Endothelial cell of umbilical vein (primary cell): ENCODE measurements around the gene MAML2. TPM values are rescaled to one million over a fixed set of nuclear protein-coding genes. Genes with fewer than 3 reads are reported as not detected.

Experiments used
- BruUV-seq: library from RNA; stranded (reverse); fragments of 400-500 nt; replicated peaks from 2 replicates; lab custom pipeline; 2021; lab: Mats Ljungman, UMichigan
- CTCF ChIA-PET: fragments of 300-600, 350-600 bp; sonication (Branson Sonifier 250); formaldehyde crosslinking; loops from one replicate; lab custom pipeline; 2021; ENCODE audit warnings: antibody characterized with exemption, inconsistent platforms; lab: Charles Lee
- POLR2A ChIA-PET: fragments of 300-600, 350-600 bp; sonication (Branson Sonifier 250); formaldehyde crosslinking; loops from one replicate; lab custom pipeline; 2021; ENCODE audit warnings: antibody characterized with exemption, inconsistent platforms; lab: Charles Lee
- DNase-seq: peaks from one replicate; pipeline ENCODE4 v3.0.0-alpha.2; 2011; ENCODE audit warnings: low read depth, low spot score
- FAIRE-seq: peaks from 2 replicates; lab custom pipeline; 2011; peaks lifted over from hg19 to GRCh38; lab: Jason Lieb, UNC
- H2AFZ ChIP-seq: 2 replicates; pipeline ENCODE4 v1.6.0; 2012; ENCODE audit warnings: low read depth, low read length, control low read depth, inconsistent platforms
- H3K27ac ChIP-seq: 2 replicates; pipeline ENCODE4 v1.5.1; 2011; ENCODE audit warnings: low read depth, mild to moderate bottlenecking, control low read depth, low read length, moderate library complexity; ENCODE audit not compliant: insufficient read depth
- H3K27me3 ChIP-seq, 2 experiments: 2 replicates each; pipeline versions ENCODE4 v1.6.0 to v1.6.1; 2011; ENCODE audit warnings: low read length in 2 of 2, mixed read lengths in 1 of 2; ENCODE audit not compliant: control insufficient read depth in 2 of 2, insufficient read depth in 2 of 2
- H3K36me3 ChIP-seq, 2 experiments: 2 replicates in 1 of 2; 3 replicates in 1 of 2; pipeline ENCODE4 v1.5.1; 2011; ENCODE audit warnings: low read length in 2 of 2, mild to moderate bottlenecking in 1 of 2, moderate library complexity in 1 of 2; ENCODE audit not compliant: control insufficient read depth in 2 of 2, insufficient read depth in 2 of 2; ENCODE audit errors: extremely low read depth in 1 of 2
- H3K4me1 ChIP-seq: 3 replicates; pipeline ENCODE4 v1.5.1; 2011; ENCODE audit warnings: mild to moderate bottlenecking, low read length; ENCODE audit not compliant: control insufficient read depth, insufficient read depth; ENCODE audit errors: extremely low read depth
- H3K4me2 ChIP-seq: 2 replicates; pipeline ENCODE4 v1.6.1; 2011; ENCODE audit warnings: low read length, control low read depth, mixed read lengths; ENCODE audit not compliant: insufficient read depth
- H3K4me3 ChIP-seq, 3 experiments: fragments of 200-600 bp in 1 of 3; sonication (generic), shearing (Covaris generic) in 1 of 3; replicated peaks in 1 of 3; 2 replicates each; pipeline ENCODE4 v1.5.1; 2011 to 2016; ENCODE audit warnings: control low read depth in 3 of 3, low read length in 3 of 3, mild to moderate bottlenecking in 2 of 3, inconsistent platforms in 1 of 3, low read depth in 1 of 3, moderate library complexity in 1 of 3; ENCODE audit not compliant: insufficient read depth in 1 of 3
- H3K79me2 ChIP-seq: 2 replicates; pipeline ENCODE4 v1.6.0; 2012; ENCODE audit warnings: low read length, inconsistent platforms; ENCODE audit not compliant: control insufficient read depth, insufficient read depth
- H3K9ac ChIP-seq: replicated peaks from 2 replicates; pipeline ENCODE3; 2011; ENCODE audit warnings: low read length, control low read depth; ENCODE audit not compliant: insufficient read depth; ENCODE audit errors: extremely low read depth
- H3K9me1 ChIP-seq: replicated peaks from 3 replicates; pipeline ENCODE4 v1.6.0; 2011; ENCODE audit warnings: mild to moderate bottlenecking, low read length; ENCODE audit not compliant: control insufficient read depth, insufficient read depth; ENCODE audit errors: extremely low read depth
- H3K9me3 ChIP-seq: replicated peaks from 2 replicates; pipeline ENCODE4 v1.5.1; 2012; ENCODE audit warnings: low read length, inconsistent platforms; ENCODE audit not compliant: control insufficient read depth, insufficient read depth
- H4K20me1 ChIP-seq: replicated peaks from 2 replicates; pipeline ENCODE3; 2011; ENCODE audit warnings: mild to moderate bottlenecking, low read length; ENCODE audit not compliant: control insufficient read depth, insufficient read depth; ENCODE audit errors: extremely low read depth
- CTCF ChIP-seq, 2 donors: IDR thresholded peaks; 1 replicate in 1 of 2; 2 replicates in 1 of 2; pipeline ENCODE4 v1.5.1; 2011; ENCODE audit warnings: low read length in 2 of 2, mild to moderate bottlenecking in 2 of 2, moderate library complexity in 2 of 2, control low read depth in 1 of 2, inconsistent platforms in 1 of 2, low read depth in 1 of 2; ENCODE audit not compliant: insufficient read depth in 1 of 2; ENCODE audit errors: extremely low read depth in 1 of 2
- EZH2 ChIP-seq: IDR thresholded peaks from 2 replicates; pipeline ENCODE4 v1.6.1; 2012; ENCODE audit warnings: borderline replicate concordance, low read depth, mild to moderate bottlenecking, moderate library complexity, low read length, inconsistent platforms; ENCODE audit not compliant: severe bottlenecking
- FOS ChIP-seq: IDR thresholded peaks from 2 replicates; pipeline ENCODE4 v1.6.1; 2011; ENCODE audit warnings: mild to moderate bottlenecking, low read length, moderate library complexity, borderline replicate concordance; ENCODE audit not compliant: insufficient read depth
- GATA2 ChIP-seq: IDR thresholded peaks from 2 replicates; pipeline ENCODE4 v1.7.0; 2011; ENCODE audit warnings: low read depth, mild to moderate bottlenecking, moderate library complexity, mixed read lengths, low read length; ENCODE audit not compliant: insufficient read length, insufficient read depth
- JUN ChIP-seq: IDR thresholded peaks from 2 replicates; pipeline ENCODE4 v1.6.1; 2011; ENCODE audit warnings: borderline replicate concordance, low read depth; ENCODE audit not compliant: insufficient read length, insufficient read depth
- MAX ChIP-seq: IDR thresholded peaks from 2 replicates; pipeline ENCODE4 v1.6.1; 2011; ENCODE audit not compliant: insufficient read depth, insufficient read length
- MYC ChIP-seq: IDR thresholded peaks from one replicate; pipeline ENCODE4 v1.6.1; 2011; ENCODE audit warnings: mild to moderate bottlenecking, low read depth, low read length
- POLR2A ChIP-seq: IDR thresholded peaks from 2 replicates; pipeline ENCODE4 v1.6.1; 2012; ENCODE audit warnings: low read depth, mild to moderate bottlenecking, control low read depth, low read length
- POLR2AphosphoS5 ChIP-seq: IDR thresholded peaks from 2 replicates; pipeline ENCODE4 v1.6.1; 2012; ENCODE audit warnings: low read depth, mild to moderate bottlenecking, control low read depth, low read length, moderate library complexity; ENCODE audit not compliant: insufficient read depth
- dilution Hi-C: fragments of 300-500 bp; cut with MboI; formaldehyde crosslinking; loops from one replicate; pipeline ENCODE4 v1.15.0; 2019; ENCODE audit warnings: low sequenced_read_pairs; ENCODE audit not compliant: extremely low pct_ligation_motif_present
- intact Hi-C: fragments of 100-400 bp; cut with micrococcal nuclease; formaldehyde crosslinking; loops from one replicate; pipeline ENCODE4 v1.10.0; 2022
- polyA plus RNA-seq, 4 experiments: library from polyadenylated mRNA; depleted of rRNA in 3 of 4; stranded (reverse) in 3 of 4; unstranded in 1 of 4; fragments of >200 nt; gene quantifications; 2 replicates each; pipeline versions ENCODE4 v1.2.1 to v1.2.3, GENCODE V29; 2011 to 2012; ENCODE audit warnings: missing spikeins in 1 of 4
- total RNA-seq: library from RNA; stranded (reverse); gene quantifications from 2 replicates; pipeline ENCODE4 v1.2.3, GENCODE V29; 2021

The MAML2 gene
- total and polyA plus RNA-seq, 2 donors (not counting 3 experiments of a cell fraction or from before 2014, with no cell fraction given) = 12.4 to 16.8 TPM

DNA sequence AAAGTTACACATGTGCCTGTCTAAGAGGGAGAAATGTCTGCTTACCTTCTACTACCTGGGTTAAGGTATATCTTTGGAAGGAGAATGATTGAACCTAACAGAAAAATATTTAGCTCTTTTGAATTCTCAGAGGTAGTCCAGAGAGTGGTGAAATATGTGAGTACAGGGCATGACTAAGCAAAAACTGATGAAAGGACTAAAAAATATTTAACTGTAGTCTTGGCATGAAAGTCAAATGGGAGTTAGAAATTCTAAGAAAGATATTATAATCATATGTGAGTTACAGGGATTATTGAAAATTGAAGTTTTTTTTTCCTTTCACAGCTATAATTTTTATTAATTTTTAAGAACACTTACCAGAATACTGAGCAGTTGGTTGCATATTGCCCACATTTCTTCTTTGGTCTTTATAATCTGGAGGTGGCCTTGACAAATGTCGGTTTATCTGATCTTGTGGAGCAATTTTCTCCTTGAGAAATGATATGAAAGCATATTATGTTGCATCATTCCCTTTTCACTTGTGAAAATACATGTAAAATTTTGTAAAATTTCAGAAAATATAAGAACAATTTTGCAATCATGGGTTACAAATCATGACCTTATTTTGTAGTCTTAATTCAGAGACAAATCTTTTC, 357.7 kb downstream of the MAML2 start:
- Histone ChIP-seq H3K9me1 (no peaks in the 10 kb centered on the region), H3K4me2 (no peak overlapping the region), H2AFZ (no peak overlapping the region), H3K9me3 (no peaks in the 10 kb centered on the region), H3K9ac (no peak overlapping the region), H3K36me3 (no peaks in the 10 kb centered on the region), H3K4me3 (no peak overlapping the region), H4K20me1 (no peaks in the 10 kb centered on the region), H3K27me3 (no peaks in the 10 kb centered on the region), H3K4me1 (no peaks in the 10 kb centered on the region), H3K27ac (no peak overlapping the region), H3K79me2 (no peaks in the 10 kb centered on the region)
- no peak for FAIRE-seq
- intact Hi-C loops = no loop called here
- TF ChIP-seq POLR2AphosphoS5 = no peak
- TF ChIP-seq CTCF (IDR thresholded peaks at IDR 0.05; ENCODE audit: extremely low read depth in 1 of 2, insufficient read depth in 1 of 2, low read depth in 1 of 2, low read length in 2 of 2) = no peak
- CTCF ChIA-PET = interaction anchor here (1.2 kb wide), 2 partner anchors 9 to 149 kb away, joined by 3 read pairs; no protein-coding TSS in a partner anchor
- DNase-seq = no peak
- dilution Hi-C loops = no loop called here
- POLR2A ChIA-PET = no interaction called here
- no TSS peak for BruUV-seq

DNA sequence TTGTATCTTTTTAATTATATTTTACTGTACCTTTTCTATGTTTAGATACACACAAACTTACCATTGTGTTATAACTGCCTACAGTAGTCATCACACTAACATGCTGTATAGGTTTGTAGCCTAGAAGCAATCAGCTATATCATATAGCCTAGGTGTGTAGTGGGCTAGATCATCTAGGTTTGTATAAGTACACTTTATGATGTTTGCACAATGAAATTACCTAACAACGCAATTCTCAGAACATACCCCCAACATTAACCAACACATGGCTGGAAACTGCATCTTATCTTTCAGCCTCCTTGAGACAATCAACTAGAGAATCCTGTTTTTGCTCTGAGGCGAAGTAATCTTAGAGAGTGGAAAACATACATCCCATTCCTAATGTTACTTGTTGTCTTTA, 358.9 kb downstream of the MAML2 start:
- no peaks in the 10 kb centered on the region for H3K9me3 ChIP-seq
- CTCF ChIA-PET = interaction anchor here (1.2 kb wide), 1 partner anchor 7 kb away, joined by 3 read pairs; no protein-coding TSS in a partner anchor
- H3K9me1 ChIP-seq = no peaks in the 10 kb centered on the region
- no peak overlapping the region for H2AFZ ChIP-seq
- no peaks in the 10 kb centered on the region for H3K27me3 ChIP-seq
- no peaks in the 10 kb centered on the region for H4K20me1 ChIP-seq
- intact Hi-C loops (no loop called here), dilution Hi-C loops (no loop called here)
- TF ChIP-seq MYC = no peak
- no peak for TF ChIP-seq FOS
- no peak for TF ChIP-seq GATA2
- no peak for TF ChIP-seq JUN
- TF ChIP-seq EZH2 = no peak
- TF ChIP-seq MAX = no peak
- no peak for TF ChIP-seq POLR2A
- TF ChIP-seq POLR2AphosphoS5 = no peak
- no peak for TF ChIP-seq CTCF (IDR thresholded peaks at IDR 0.05; ENCODE audit: extremely low read depth in 1 of 2, insufficient read depth in 1 of 2, low read depth in 1 of 2, low read length in 2 of 2)
- H3K27ac ChIP-seq = no peak overlapping the region
- no peak overlapping the region for H3K9ac ChIP-seq
- H3K4me2 ChIP-seq = no peak overlapping the region
- no peaks in the 10 kb centered on the region for H3K79me2 ChIP-seq
- no peaks in the 10 kb centered on the region for H3K4me1 ChIP-seq
- POLR2A ChIA-PET = no interaction called here
- H3K36me3 ChIP-seq = peaks cover 0 to 6% of the 10 kb centered on the region in 2 experiments
- no TSS peak for BruUV-seq
- no peak for FAIRE-seq
- H3K4me3 ChIP-seq = no peak overlapping the region
- DNase-seq = no peak
